H1 (cell line): ENCODE measurements around the gene ARPC4. TPM values are rescaled to one million over a fixed set of nuclear protein-coding genes. Genes with fewer than 3 reads are reported as not detected.

ENCODE experiments used
- CTCF ChIA-PET: fragments of 300-600 bp; sonication (Branson Sonifier 250); formaldehyde crosslinking; loops from one replicate; lab custom pipeline; 2021; ENCODE audit not compliant: partially characterized antibody; lab: Charles Lee
- POLR2A ChIA-PET: fragments of 300-600 bp; sonication (Branson Sonifier 250); formaldehyde crosslinking; loops from one replicate; lab custom pipeline; 2021; ENCODE audit warnings: inconsistent platforms; ENCODE audit not compliant: partially characterized antibody; lab: Charles Lee
- DNase-seq, 2 experiments: peaks; one replicate each; pipeline versions ENCODE4 v3.0.0 to v3.0.0-alpha.2; 2010 to 2022; ENCODE audit warnings: low spot score in 2 of 2, low read depth in 1 of 2, mixed read lengths in 1 of 2
- FAIRE-seq: peaks from 2 replicates; lab custom pipeline; 2011; peaks lifted over from hg19 to GRCh38; lab: Jason Lieb, UNC
- H2AFZ ChIP-seq: 2 replicates; pipeline ENCODE4 v1.8.1; 2012; ENCODE audit warnings: low read length, inconsistent platforms
- H2AK5ac ChIP-seq: 2 replicates; pipeline ENCODE4 v1.6.1; 2013; ENCODE audit warnings: low read depth, low read length
- H2BK120ac ChIP-seq: replicated peaks from 2 replicates; pipeline ENCODE3; 2013; ENCODE audit warnings: low read depth, low read length, inconsistent platforms
- H2BK12ac ChIP-seq: 2 replicates; pipeline ENCODE4 v1.6.1; 2013; ENCODE audit warnings: low read depth, low read length
- H2BK15ac ChIP-seq: 2 replicates; pipeline ENCODE4 v1.6.1; 2013; ENCODE audit warnings: low read length
- H2BK20ac ChIP-seq: 2 replicates; pipeline ENCODE4 v1.6.1; 2013; ENCODE audit warnings: low read length
- H2BK5ac ChIP-seq: 2 replicates; pipeline ENCODE4 v1.6.1; 2013; ENCODE audit warnings: low read depth, low read length
- H3K14ac ChIP-seq: 2 replicates; pipeline ENCODE4 v1.6.1; 2013; ENCODE audit warnings: inconsistent platforms; ENCODE audit not compliant: insufficient read length
- H3K18ac ChIP-seq: 2 replicates; pipeline ENCODE4 v1.6.1; 2013; ENCODE audit warnings: low read length; ENCODE audit errors: extremely low read depth
- H3K23ac ChIP-seq: 2 replicates; pipeline ENCODE4 v1.6.1; 2013; ENCODE audit warnings: inconsistent platforms; ENCODE audit not compliant: insufficient read length
- H3K23me2 ChIP-seq: 2 replicates; pipeline ENCODE4 v1.6.1; 2013; ENCODE audit warnings: low read depth, low read length
- H3K27ac ChIP-seq: 2 replicates; pipeline ENCODE4 v1.6.1; 2011; ENCODE audit warnings: low read depth, low read length, inconsistent platforms
- H3K27me3 ChIP-seq, 4 experiments: replicated peaks in 1 of 4; 1 replicate in 1 of 4; 2 replicates in 3 of 4; pipeline versions ENCODE4 v1.6.1 to v1.8.1; 2011 to 2013; ENCODE audit warnings: low read length in 3 of 4, mild to moderate bottlenecking in 3 of 4, inconsistent platforms in 2 of 4, mixed read lengths in 2 of 4, moderate library complexity in 1 of 4; ENCODE audit not compliant: control insufficient read depth in 3 of 4, insufficient read depth in 3 of 4; ENCODE audit errors: extremely low read depth in 1 of 4
- H3K36me3 ChIP-seq, 4 experiments: 2 replicates each; pipeline versions ENCODE4 v1.6.1 to v1.8.1; 2011 to 2013; ENCODE audit warnings: mild to moderate bottlenecking in 4 of 4, low read length in 3 of 4, moderate library complexity in 2 of 4, control low read depth in 1 of 4, inconsistent platforms in 1 of 4; ENCODE audit not compliant: insufficient read depth in 4 of 4, control insufficient read depth in 2 of 4
- H3K4ac ChIP-seq: replicated peaks from 2 replicates; pipeline ENCODE3; 2013; ENCODE audit warnings: low read length, low read depth, mixed read lengths, inconsistent platforms; ENCODE audit not compliant: insufficient read length
- H3K4me1 ChIP-seq, 4 experiments: replicated peaks in 1 of 4; 1 replicate in 1 of 4; 2 replicates in 3 of 4; pipeline versions ENCODE4 v1.6.1 to v1.8.1; 2011 to 2013; ENCODE audit warnings: low read length in 3 of 4, inconsistent platforms in 2 of 4, mixed read lengths in 1 of 4; ENCODE audit not compliant: insufficient read depth in 4 of 4, control insufficient read depth in 3 of 4
- H3K4me2 ChIP-seq, 2 experiments: 2 replicates each; pipeline versions ENCODE4 v1.6.1 to v1.8.1; 2011 to 2013; ENCODE audit warnings: low read depth in 2 of 2, low read length in 2 of 2, control low read depth in 1 of 2, inconsistent platforms in 1 of 2, mild to moderate bottlenecking in 1 of 2; ENCODE audit not compliant: insufficient read depth in 1 of 2
- H3K4me3 ChIP-seq, 4 experiments: fragments of 200-600, 300-600 bp in 1 of 4; sonication (generic), shearing (Covaris generic), sonication (Bioruptor Twin) in 1 of 4; 2 replicates each; pipeline versions ENCODE4 v1.5.1 to v1.8.1; 2011 to 2016; ENCODE audit warnings: low read length in 4 of 4, low read depth in 3 of 4, control low read depth in 2 of 4, inconsistent platforms in 2 of 4, mild to moderate bottlenecking in 2 of 4, mixed read lengths in 1 of 4, moderate library complexity in 1 of 4; ENCODE audit not compliant: insufficient read depth in 2 of 4; ENCODE audit errors: extremely low read depth in 1 of 4
- H3K56ac ChIP-seq: replicated peaks from 2 replicates; pipeline ENCODE3; 2013; ENCODE audit warnings: low read depth, mild to moderate bottlenecking, mixed read lengths, low read length, inconsistent platforms; ENCODE audit not compliant: insufficient read length
- H3K79me1 ChIP-seq: 2 replicates; pipeline ENCODE4 v1.6.1; 2013; ENCODE audit warnings: low read depth, low read length, control low read depth
- H3K79me2 ChIP-seq, 2 experiments: 2 replicates each; pipeline versions ENCODE4 v1.6.1 to v1.8.1; 2012 to 2013; ENCODE audit warnings: low read length in 2 of 2, mild to moderate bottlenecking in 2 of 2, inconsistent platforms in 1 of 2; ENCODE audit not compliant: insufficient read depth in 2 of 2, control insufficient read depth in 1 of 2
- H3K9ac ChIP-seq, 4 experiments: replicated peaks in 1 of 4; 1 replicate in 1 of 4; 2 replicates in 3 of 4; pipeline versions ENCODE4 v1.6.1 to v1.8.1; 2011 to 2013; ENCODE audit warnings: low read depth in 3 of 4, low read length in 3 of 4, control low read depth in 2 of 4, mild to moderate bottlenecking in 2 of 4, moderate library complexity in 2 of 4, inconsistent platforms in 1 of 4; ENCODE audit errors: extremely low read depth in 1 of 4
- H3K9me3 ChIP-seq, 2 experiments: 2 replicates each; pipeline versions ENCODE4 v1.6.1 to v1.8.1; 2012 to 2013; ENCODE audit warnings: mild to moderate bottlenecking in 2 of 2, moderate library complexity in 2 of 2, control low read depth in 1 of 2, inconsistent platforms in 1 of 2, low read depth in 1 of 2, low read length in 1 of 2, mixed read lengths in 1 of 2; ENCODE audit not compliant: insufficient read depth in 2 of 2
- H4K20me1 ChIP-seq, 2 experiments: replicated peaks in 1 of 2; 2 replicates each; pipeline versions ENCODE3 to v1.8.1; 2011 to 2013; ENCODE audit warnings: inconsistent platforms in 2 of 2, low read length in 2 of 2, mild to moderate bottlenecking in 1 of 2; ENCODE audit not compliant: insufficient read depth in 2 of 2, control insufficient read depth in 1 of 2
- H4K5ac ChIP-seq: 2 replicates; pipeline ENCODE4 v1.6.1; 2013; ENCODE audit warnings: low read length, low read depth, mixed read lengths, inconsistent platforms; ENCODE audit not compliant: insufficient read length
- H4K8ac ChIP-seq: 2 replicates; pipeline ENCODE4 v1.8.0; 2013; ENCODE audit warnings: mild to moderate bottlenecking, moderate library complexity, low read length, inconsistent platforms; ENCODE audit not compliant: insufficient read depth; ENCODE audit errors: extremely low read depth
- H4K91ac ChIP-seq: replicated peaks from 2 replicates; pipeline ENCODE3; 2013; ENCODE audit warnings: low read length, mixed read lengths, inconsistent platforms; ENCODE audit not compliant: insufficient read length
- CBX8 ChIP-seq: fragments of 300-800, 300-1000 bp; sonication (generic); IDR thresholded peaks from 2 replicates; pipeline ENCODE4 v1.7.1; 2016; ENCODE audit warnings: low read depth, low read length, borderline replicate concordance
- E2F6 ChIP-seq: IDR thresholded peaks from 2 replicates; pipeline ENCODE4 v1.6.1; 2012; ENCODE audit warnings: inconsistent platforms
- EP300 ChIP-seq, 2 experiments: IDR thresholded peaks; 1 replicate in 1 of 2; 2 replicates in 1 of 2; pipeline ENCODE4 v1.6.1; 2011 to 2012; ENCODE audit warnings: low read depth in 2 of 2, low read length in 2 of 2, mild to moderate bottlenecking in 2 of 2, borderline replicate concordance in 1 of 2, inconsistent platforms in 1 of 2, moderate library complexity in 1 of 2
- FOSL1 ChIP-seq: IDR thresholded peaks from 2 replicates; pipeline ENCODE4 v1.6.1; 2011; ENCODE audit warnings: mild to moderate bottlenecking, low read depth, low read length, moderate library complexity; ENCODE audit not compliant: insufficient read depth
- JUN ChIP-seq: IDR thresholded peaks from 2 replicates; pipeline ENCODE4 v1.6.1; 2011; ENCODE audit warnings: low read depth, mild to moderate bottlenecking, improper control_type of control experiment, low read length
- RFX5 ChIP-seq: IDR thresholded peaks from 2 replicates; pipeline ENCODE4 v1.6.1; 2011; ENCODE audit warnings: low read depth, low read length, improper control_type of control experiment, borderline replicate concordance
- SIRT6 ChIP-seq: IDR thresholded peaks from one replicate; pipeline ENCODE4 v1.7.1; 2012; ENCODE audit warnings: low read length, inconsistent platforms
- SP4 ChIP-seq: IDR thresholded peaks from 2 replicates; pipeline ENCODE4 v1.6.1; 2012; ENCODE audit warnings: low read length, inconsistent platforms
- TAF1 ChIP-seq: IDR thresholded peaks from 2 replicates; pipeline ENCODE4 v1.6.1; 2011; ENCODE audit warnings: mild to moderate bottlenecking, low read depth, low read length
- TBP ChIP-seq: IDR thresholded peaks from 2 replicates; pipeline ENCODE4 v1.6.1; 2011; ENCODE audit warnings: low read depth, low read length, improper control_type of control experiment
- USF2 ChIP-seq: IDR thresholded peaks from 2 replicates; pipeline ENCODE4 v1.6.1; 2011; ENCODE audit warnings: low read length, improper control_type of control experiment
- WGBS, 2 experiments: shearing (Covaris generic) in 1 of 2; methylation state at CpG; one replicate each; pipeline versions ENCODE4 v1.1.6 to v1.1.7; 2013 to 2015; ENCODE audit warnings: low lambda C conversion rate in 2 of 2, mixed read lengths in 2 of 2, inconsistent platforms in 1 of 2, low coverage in 1 of 2, missing lambda C conversion rate in 1 of 2; ENCODE audit not compliant: insufficient replicate concordance in 2 of 2, insufficient coverage in 1 of 2, insufficient read length in 1 of 2; ENCODE audit errors: extremely low coverage in 1 of 2, missing lambda C conversion rate in 1 of 2; 5-methylcytosine and 5-hydroxymethylcytosine counted together
- polyA plus RNA-seq, 7 experiments: library from polyadenylated mRNA; depleted of rRNA in 3 of 7; stranded (reverse) in 5 of 7; unstranded in 2 of 7; fragments of >200 nt in 5 of 7; fragments of 200-250 nt in 2 of 7; gene quantifications; 1 replicate in 5 of 7; 2 replicates in 1 of 7; 4 replicates in 1 of 7; pipeline versions ENCODE4 v1.2.1 to v1.2.3, GENCODE V29; 2011 to 2013; ENCODE audit warnings: missing spikeins in 2 of 7, mixed read lengths in 2 of 7
- total RNA-seq: library from RNA; stranded (reverse); fragmentation: NEBNext Ultra II Directional; extraction: Animal tissue kit (Norgen Biotek cat#: 25700); gene quantifications from 2 replicates; pipeline ENCODE4 v1.2.1, GENCODE V29; 2021

ARPC4 gene
- total and polyA plus RNA-seq, 2 of the 8 experiments (the other 6 are each of a cell fraction or from before 2014, with no cell fraction given), result 138 to 154 TPM

DNA sequence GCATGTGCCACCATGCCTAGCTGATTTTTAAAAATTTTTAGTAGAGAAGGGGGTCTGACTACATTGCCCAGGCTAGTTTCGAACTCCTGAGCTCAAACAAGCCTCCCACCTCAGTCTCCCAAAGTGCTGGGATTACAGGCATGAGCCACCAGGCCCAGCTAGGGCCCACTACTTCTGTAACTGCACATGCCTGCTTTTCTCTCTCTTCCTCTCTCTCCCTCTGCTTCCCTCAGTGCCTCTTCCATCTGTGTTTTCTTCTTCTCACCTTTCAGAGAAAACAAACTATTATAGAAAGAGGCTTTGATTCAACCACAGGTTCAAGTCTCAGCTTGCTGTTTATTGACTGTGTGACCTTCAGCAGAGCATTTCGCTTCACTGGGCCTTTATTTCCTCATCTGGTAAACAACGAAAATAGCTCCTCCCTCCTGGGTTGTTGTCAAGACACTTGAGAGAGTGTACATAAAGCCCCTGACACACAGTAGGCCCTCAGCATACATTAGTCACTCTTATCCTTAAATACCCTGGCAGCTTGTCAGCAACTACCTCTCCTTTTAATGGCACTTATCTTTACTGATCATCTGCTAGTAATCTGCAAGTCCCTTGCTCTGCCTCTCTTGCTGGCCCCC is 10.8 kb upstream of the ARPC4 start:
- WGBS, 2 experiments, result 84% methylated on average over 3 of the region's 3 CpGs; no CpG with 5 or more reads in 1 of the 2 experiments
- FAIRE-seq (no peak), DNase-seq (no peak)
- Histone ChIP-seq H2BK5ac (no peak overlapping the region), H2AK5ac (no peak overlapping the region), H3K4me1 (no peaks in the 10 kb centered on the region), H4K91ac (no peak overlapping the region), H3K23me2 (no peaks in the 10 kb centered on the region), H2AFZ (no peak overlapping the region), H3K4me3 (no peak overlapping the region), H4K5ac (no peak overlapping the region), H2BK20ac (no peak overlapping the region), H3K56ac (no peak overlapping the region), H3K14ac (no peak overlapping the region), H2BK15ac (no peak overlapping the region), H3K4ac (no peak overlapping the region), H3K27ac (no peak overlapping the region), H3K79me1 (no peaks in the 10 kb centered on the region), H3K36me3 (peaks cover 4 to 43% (median 25%) of the 10 kb centered on the region in 4 experiments), H3K4me2 (no peak overlapping the region), H3K23ac (no peak overlapping the region), H4K20me1 (peaks cover 0 to 1% of the 10 kb centered on the region in 2 experiments), H2BK12ac (no peak overlapping the region), H3K9ac (no peak overlapping the region), H3K27me3 (peaks cover 0 to 3% (median 0%) of the 10 kb centered on the region in 4 experiments; a peak in 1 of 7 replicates), H3K9me3 (no peaks in the 10 kb centered on the region), H3K79me2 (no peaks in the 10 kb centered on the region), H4K8ac (no peak overlapping the region), H2BK120ac (no peak overlapping the region), H3K18ac (no peak overlapping the region)
- CTCF ChIA-PET, result interaction anchor here (0.7 to 3.9 kb wide), 8 partner anchors 8 to 655 kb away, joined by 3 to 11 read pairs (median 4); no protein-coding TSS in a partner anchor
- POLR2A ChIA-PET, result interaction anchor here (0.8 to 2.3 kb wide), 4 partner anchors 10 to 32 kb away, joined by 3 to 9 read pairs (median 6); partner anchors contain the start of gene OGG1
- TF ChIP-seq RFX5, result no peak
- TF ChIP-seq EP300 (IDR thresholded peaks at IDR 0.05; ENCODE audit: borderline replicate concordance in 1 of 2, low read depth in 2 of 2, low read length in 2 of 2), result no peak
- no peak for TF ChIP-seq FOSL1
- no peak for TF ChIP-seq E2F6
- no peak for TF ChIP-seq USF2
- no peak for TF ChIP-seq SIRT6
- no peak for TF ChIP-seq SP4
- TF ChIP-seq CBX8, result no peak
- TF ChIP-seq JUN, result no peak
- no peak for TF ChIP-seq TAF1
- no peak for TF ChIP-seq TBP
